ENCODE data around the gene CORIN.
"Not testable (repeated sequence)": the region's sequence is repeated elsewhere in the genome, so short reads cannot be mapped to it uniquely, and the experiment has no call there.

Gene CORIN

DNA sequence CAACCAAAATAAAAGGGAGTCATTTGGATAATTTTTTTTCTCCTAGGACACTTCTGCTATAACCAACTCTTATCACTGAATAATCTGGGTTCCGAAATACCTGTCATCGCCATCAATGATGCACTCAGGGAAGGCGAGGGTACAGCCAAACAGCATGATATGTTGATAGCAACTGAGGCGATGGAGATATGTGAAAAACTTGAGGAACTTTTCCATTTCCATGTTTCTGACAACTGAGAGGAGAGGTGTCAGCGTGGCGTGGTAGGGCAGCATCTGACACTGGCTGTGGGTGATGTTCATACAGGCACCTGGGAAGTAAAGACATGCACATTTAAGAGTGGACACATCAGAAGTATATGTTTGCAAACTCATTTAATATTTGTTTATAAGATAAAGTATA lies 74.6 kb downstream of the CORIN start:
- no peak for DNase-seq

DNA sequence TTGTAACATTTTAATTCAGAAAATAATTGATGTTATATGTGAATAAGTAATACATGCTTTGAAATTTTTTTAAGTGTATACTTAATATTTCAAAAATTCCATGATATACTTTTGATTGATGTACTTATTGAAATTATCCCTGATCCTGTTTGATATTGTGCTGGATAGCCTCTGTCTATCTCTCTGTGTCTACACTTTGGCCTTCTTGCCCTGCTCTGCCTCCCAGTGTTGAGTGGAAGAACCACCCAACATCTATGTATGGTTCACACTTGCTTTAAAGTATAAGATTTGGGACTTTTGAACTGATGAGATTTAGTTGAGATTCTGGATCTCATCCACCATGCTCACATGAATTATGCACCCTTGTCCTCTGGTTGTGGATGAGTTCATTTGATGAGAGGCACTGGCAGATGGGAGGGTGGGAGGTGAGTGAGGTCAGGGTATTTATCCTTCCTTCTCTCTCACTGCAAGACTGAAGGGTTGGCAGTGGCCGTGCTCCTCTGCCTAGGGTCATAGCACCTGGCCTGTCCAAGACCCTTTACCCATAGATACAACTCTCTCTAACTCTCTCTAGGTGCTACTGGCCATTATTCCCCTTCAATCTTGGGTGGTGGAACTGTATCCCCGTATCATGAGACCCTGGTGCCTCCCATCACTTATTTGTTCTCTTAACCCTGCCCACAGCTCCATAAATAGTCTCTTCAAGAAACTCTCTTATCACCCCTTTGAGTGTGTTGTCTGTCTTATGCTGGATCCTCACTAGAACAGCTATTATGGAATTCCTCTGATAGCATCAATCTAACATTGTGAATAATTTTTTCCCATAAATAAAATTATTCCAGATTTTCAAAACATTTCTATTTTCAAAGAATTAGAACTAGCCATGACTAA lies 75.2 kb downstream of the CORIN start:
- DNase-seq = no peak

DNA sequence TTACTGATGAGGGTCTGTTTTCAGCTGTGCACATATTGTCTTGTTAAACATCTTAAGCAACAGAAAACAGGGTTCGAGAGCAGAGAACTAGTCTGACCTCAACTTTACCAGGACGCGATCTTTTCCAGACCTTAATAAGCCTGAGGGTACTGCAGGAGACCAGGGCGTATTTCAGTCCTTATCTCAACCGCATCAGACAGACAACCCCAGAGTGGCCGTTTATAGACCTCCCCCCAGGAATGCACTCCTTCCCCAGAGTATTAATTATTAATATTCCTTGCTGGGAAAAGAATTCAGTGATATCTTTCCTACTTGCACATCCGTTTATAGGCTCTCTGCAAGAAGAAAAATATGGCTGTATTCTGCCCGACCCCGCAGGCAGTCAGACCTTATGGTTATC lies 84.6 kb downstream of the CORIN start:
- DNase-seq = not testable (repeated sequence)

DNA sequence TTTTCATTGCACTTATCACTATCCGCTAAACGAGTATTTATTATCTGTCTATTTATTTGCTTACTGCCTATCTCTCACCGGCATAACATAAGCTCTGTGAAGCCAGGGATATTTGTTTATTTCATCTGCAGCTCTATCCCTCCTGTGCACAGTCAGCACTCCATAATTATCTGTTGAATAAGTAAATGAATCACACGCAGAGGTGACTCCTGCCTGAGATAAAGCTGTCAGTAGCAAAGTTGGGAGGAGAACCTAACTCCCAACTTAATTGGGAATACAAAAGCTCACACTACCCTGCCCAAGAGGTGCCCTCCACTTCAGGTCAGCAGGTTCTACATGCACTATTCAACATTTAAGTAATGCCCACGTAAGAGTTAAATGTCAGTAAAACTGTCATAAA lies 85.7 kb downstream of the CORIN start:
- no peak for DNase-seq

DNA sequence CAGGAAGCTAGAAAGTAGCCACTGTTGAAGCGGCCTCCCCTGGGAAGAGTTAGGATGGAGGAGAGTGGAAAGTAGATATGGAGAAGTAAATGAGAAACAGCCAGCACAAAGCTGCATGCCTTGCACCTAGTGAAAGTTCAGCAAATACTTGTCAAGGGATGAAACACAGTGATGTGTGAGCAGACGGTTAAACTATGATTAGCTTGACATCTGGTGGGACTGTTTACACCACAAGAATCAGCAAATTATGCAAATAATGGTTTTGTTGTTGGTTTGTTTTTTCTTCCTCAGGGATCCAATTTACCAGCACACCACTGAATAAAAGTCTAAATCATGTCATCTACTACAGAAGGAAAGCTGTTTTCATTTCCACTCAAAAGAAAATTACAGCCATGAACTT lies 87.1 kb downstream of the CORIN start:
- no peak for DNase-seq

DNA sequence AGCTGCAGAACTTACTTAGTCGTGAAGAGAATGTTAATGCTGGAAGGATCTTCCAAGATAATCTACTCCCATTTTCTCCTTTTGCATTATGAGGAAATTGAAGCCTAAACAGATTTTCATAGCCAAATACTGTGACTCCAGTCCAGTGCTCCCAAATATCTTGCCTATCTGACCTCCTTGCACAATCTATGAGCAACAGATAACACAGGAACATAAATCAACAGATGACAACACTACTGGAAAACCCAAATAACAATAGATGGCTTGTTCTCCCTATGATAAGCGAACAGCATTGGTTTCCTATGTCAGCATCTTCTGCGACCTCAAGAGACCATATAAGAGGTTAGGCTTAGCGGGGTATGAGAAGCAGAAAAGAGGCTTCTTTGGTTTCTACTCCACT lies 88.0 kb downstream of the CORIN start:
- DNase-seq = no peak

DNA sequence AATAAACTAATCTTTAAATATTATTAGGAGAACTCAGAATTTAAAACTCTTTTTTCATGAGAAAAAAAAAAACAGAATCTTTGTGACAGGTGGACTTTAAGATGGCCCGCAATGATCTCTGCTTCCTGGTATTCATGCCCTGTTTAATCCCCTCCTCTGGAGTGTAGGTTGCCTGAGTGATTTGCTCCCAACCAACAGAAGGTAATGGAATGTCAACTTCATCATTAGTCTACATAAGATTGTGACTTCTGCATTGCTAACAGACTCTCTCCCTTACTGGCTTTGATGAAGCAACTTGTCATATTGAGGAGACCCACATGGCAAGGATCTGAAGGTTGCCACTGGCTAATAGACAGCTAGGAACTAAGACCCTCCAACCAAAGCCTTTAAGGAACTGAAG lies 88.8 kb downstream of the CORIN start:
- DNase-seq = no peak

DNA sequence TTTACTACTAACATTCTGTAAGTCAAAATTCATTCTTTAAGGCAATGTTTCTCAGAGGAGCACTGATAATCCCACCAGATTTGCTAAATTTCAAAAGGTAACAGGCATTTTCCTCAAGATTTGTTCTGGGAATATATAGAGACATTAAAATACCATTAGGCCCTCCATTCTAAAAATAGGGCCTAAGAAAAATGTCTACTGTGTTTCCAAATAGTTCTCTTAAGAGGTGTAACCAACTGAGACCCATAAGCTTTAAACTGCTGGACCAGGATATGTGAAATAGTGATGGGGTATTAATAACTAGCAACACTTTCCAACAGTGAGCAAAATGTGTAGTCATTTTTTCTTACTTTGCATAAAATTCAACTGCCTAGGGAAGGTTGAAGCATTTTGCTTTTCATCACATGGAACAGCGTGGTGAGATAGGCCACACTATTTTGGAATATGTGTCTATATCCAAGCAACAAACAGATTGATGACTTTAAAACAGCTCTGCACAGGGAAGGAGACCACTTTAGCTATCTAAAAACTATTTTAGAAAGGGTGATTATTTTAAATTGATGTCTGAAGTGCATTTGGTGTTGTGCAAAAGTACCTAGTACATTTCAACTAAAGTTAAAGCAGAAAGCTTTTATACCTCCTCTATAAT lies 89.9 kb downstream of the CORIN start:
- no peak for DNase-seq

DNA sequence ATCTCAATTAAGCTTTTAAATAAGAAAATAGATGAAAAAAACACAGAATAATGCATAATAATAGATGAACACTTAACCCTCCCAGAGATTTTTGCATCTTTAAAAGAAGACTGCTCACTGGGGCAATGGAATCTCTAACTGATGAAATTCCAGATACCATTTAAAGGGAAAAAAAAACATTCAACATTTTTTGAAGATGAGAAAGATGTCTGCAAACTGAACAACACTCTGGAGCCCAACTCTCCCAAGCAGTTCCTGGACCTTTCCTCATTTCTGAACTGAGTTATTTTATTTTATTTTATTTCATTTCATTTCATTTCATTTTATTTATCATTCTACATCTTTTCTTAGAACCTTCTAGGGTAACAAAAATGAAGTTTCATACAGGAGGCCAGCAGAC lies 90.7 kb downstream of the CORIN start:
- DNase-seq = no peak

DNA sequence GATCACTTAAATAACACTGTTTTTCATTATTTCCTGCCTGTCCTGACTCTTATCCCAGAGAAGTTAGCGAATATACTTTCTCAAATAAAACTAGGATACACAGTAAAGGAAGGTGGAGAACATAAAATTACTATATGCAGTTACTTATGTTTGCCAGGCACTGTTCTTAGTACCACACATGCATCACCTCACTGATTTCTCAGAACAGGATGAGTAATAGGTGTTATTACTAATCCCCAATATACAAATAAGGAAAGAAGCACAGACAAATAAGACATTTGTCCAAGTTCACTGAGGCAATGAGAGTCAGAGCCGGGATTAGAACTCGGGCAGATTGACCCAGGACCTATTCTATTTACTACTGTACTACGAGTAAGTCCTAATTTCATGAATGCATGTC lies 91.7 kb downstream of the CORIN start:
- no peak for DNase-seq

DNA sequence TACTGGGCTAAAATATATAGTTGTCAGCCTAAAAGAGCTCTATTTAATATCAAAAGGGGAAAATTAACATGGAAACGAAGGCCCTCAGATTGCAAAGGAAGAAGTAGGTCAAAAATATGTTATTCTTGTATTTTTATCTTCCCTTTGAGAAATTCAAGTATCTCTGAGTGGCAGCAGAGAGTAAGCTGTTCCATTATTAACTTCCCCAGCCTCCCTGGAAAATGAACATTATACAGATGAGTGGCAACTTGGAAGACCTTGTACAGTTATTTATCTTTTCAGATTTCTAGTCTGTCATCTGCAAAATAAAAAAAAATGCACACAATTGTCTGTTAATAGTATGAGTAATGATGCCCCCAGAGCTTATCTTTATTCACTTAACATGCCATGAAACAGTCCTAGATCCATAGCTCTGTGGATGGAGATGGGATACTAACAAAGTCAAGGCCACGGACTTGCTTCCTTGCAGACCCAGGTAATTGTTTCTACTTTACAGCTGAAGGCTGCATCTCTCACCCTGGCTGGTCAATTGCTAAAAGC lies 93.0 kb downstream of the CORIN start:
- DNase-seq = no peak

DNA sequence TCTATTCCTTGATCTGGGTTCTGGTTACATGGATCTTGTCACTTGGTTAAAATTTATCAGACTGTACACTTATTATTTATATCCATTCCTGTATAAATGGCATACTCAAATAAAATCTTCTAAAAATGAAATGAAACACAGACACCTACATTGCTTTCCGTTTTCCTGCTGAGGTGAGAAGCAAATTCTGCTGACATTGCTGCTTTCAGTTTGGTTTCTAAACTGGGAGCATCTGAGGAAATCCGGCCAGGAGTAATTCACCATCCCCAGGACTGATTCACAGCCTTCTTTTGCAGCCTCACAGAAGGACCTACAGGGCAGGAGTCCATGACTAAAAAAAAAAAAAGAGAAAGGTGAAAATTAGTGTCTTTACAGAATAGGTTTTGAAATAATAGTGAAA lies 93.6 kb downstream of the CORIN start:
- no peak for DNase-seq

DNA sequence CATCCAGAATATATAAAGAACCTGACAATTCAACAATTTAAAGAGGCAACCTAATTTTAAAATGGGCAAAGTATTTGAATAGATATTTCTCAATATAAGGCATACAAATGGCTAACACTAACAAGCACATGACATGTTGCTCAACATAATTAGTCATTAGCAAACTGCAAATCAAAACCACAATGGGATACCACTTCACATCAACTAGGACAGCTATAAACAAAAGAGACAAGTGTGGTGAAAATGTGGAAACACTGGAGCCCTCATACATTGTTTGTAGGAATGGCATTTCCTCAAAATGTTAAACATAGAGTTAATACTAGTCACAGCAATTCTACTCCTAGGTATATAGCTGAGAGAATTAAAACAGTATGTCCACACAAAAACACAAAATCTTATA lies 96.7 kb downstream of the CORIN start:
- no peak for DNase-seq

DNA sequence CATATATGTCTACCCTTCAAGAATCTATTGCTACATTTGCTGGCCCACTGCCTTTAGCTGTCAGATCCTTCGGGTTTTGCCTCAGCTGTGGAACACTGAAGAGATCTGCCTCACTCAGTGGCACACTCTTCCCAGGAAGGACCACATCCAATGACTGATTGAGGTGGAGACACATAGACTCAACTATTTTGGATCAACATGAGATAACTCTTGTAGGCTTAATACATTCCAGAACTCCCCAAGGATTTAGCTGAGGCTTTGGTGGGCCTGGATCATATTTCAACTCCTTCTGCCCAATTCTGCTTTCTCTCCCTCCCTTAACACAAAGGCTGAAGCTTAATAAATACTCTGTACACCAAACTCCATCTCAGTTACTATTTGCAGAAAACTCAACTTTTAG lies 100.5 kb downstream of the CORIN start:
- no peak for DNase-seq

DNA sequence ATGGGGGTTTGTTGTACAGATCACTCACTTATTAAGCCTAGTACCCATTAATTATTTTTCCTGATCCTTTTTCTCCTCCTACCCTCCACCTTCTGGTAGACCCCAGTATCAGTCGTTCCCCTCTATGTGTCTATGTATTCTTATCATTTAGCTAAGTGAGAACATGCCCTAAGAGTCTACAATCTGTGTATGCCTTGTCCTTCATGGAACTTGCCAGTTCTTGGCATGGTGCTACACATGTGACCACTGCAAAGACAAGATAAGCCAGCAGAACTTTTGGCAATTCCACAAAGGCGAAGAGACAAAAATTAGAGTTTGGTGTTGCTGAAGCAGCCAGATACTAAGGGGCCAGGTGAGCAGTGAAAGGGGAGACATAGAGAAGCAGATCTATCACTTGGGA lies 101.3 kb downstream of the CORIN start:
- no peak for DNase-seq

DNA sequence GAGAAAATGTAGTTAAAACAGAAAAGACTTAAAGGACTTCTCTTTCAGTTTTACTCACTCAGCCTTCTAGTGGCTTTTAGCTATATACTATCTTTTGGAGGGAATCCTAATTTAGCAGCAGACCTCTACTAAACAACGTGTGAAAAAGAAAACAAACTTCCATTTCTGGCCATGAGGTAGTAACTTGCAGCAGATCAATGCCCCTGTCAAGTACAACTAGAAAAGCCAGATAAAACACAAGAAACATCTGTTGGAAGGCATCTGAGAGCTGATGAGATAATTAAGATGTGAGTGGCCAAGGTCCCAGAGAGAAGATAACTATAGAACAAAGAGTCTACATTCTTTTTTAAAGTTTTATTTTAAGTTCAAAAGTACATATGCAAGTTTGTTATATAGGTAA lies 101.7 kb downstream of the CORIN start:
- DNase-seq = no peak

DNA sequence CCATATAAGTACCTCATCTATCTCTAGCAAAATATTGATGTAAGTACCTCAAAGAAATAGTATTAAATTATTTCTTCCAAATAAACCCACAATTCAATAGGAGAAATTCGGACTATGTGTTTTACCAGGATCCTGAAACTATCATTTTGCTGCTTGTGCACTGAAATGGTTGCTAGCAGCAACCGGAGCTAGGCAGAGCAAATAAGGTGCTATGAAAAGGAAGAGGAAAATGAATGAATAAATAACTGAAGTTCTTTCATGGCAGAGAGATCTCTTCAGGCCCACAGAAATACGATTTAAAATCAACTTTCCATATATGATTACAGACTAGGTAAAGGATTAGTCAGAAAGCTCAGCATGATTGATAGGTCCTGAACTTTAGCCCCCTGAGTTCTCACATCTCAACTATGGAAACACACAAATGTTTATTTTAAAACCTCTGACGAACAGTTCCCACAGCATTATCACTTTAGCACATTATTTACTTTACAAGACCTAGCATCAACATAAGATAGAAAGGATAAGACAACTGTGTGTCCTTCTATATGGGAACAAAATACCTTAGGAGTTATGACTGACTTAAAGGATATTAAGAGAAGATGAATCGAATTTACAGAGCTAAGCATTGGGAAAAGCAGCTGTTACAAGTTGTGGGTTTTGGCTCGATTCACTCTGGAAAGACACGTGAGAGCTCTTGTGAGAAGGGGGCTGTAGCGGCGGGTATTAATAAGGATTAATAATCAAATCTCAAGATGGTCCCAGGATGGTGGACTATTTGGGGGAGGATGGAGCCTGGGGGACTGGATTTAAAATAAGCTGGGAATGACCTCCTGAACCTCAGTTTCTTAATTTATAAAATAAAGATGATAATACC lies 104.3 kb downstream of the CORIN start:
- no peak for DNase-seq

DNA sequence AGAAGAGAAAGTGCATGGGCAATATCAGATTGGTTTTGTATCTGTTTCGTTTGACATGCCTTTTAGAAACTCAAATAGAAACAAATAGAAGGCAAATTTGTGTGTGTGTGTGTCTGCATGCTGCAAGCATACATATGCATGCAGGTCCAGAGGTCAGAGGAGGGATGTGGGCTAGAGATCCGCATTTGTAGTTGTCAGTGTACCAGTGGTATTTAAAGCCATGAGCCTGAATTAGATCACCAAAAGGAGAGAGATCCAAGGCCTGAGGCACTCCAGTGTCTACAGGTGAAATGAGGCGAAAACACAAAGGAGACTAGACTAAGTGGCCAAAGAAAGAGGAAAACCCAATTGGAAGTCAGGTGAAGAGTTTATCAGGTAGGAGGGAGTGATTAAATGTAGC lies 106.7 kb downstream of the CORIN start:
- DNase-seq = no peak

DNA sequence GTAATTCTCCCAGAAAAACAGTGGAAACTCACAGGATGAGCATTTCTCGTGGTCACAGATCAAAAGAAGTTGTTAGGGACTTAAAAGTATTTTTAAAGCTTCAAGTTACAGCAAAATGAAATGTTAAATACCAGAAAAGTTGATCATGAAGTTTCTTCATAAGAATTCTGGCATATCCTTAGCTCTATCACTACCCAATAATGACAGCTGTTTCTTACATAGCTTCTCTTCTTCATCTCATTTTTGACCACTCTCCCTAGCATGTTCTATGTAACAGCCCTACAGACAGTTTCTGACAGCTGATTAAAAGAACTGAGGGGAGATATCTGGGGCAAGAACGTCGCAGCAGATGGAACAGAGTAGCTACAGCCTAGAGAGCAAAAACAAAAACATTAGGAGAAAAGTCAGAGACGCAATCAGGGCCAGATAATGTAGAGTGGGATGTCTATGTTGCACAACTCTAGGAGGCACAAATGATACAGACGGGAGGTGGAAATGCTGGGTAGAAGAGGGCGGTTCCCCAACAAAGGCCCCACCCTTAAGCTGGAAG lies 108.7 kb downstream of the CORIN start:
- DNase-seq = no peak

DNA sequence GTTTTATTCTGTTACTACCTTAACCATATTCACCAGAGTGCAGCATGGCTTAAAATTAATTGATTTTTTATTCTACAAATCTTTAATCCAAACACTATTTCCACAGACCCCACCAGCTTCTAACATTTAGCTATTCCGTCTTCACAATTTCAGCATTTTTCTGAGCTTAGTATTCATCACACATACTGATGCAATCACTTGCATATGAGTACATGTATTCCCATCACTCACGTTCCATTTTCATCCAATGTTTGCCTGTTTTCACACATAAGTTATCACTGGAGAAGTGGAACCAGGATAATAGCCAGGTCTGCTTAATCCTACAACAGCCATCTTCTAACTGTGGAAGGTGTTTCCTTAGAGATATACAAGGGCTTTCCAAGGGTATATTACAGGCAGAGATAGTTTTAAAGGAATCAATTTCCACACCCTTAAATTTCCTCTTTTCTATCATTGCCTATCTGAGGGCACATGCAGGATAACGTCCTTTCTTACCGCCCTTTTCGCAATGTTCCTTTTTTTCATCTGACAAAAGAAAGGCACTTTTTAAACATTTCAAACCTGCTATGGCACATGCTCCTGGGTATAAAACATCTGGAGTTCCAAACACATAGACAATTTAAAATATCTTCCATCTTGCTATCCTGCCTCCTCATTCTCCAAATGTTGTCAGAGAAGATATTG lies 115.8 kb downstream of the CORIN start:
- DNase-seq = no peak

DNA sequence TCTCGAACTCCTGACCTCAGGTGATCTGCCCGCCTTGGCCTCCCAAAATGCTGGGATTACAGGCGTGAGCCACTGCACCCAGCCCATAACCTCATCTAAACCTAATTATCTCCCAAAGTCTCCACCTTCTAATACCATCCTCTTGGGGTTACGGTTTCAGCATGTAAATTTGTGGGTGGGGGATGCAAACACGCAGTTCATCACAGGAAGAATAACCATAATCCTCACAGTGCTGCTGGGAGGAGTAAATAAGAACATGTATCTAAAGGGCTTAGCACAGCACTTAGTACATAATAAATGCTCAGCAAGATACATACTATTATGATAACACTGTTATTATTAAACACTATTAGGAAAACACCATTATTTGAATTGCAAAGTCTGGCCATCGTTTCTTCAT lies 116.4 kb downstream of the CORIN start:
- DNase-seq = no peak

DNA sequence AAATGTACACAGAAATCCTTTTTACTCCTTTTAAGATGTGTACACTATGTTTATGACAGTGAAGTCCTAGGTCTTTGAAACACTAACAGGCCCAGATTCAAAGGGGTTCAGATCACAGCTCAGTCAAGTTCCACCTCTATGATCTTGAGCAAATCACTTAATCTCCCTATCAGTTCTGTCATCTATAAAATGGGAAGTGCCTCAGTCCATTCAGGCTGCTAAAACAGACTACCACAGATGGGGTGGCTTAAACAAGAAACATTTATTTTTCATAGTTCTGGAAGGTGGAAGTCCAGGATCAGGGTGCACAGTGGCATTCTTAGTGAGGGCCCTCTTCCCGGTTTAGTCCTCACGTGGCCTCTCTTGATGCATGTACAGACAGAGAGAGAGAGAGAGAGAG lies 117.1 kb downstream of the CORIN start:
- no peak for DNase-seq

DNA sequence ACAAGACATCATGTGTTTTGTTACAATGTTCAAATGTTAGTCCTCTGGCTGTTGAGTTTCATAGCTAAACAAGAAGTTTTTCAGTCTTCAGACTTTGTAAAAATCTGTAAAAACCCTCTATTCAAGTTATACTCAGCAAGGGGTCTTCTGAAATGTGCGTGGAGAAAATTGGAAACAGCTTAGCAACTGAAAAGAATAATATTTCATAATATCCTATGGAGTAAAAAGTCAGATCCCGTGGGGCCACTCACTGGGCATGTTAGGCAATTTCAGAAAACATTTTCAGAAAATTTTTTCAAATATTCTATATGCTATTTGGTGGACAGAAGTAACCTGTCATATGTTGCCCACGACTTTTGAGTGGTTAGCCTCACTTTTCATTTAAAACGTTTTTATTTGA lies 118.3 kb downstream of the CORIN start:
- DNase-seq = no peak
